Activated B cell treated with CpG ODN at 0.5 μM for 24 hours (primary cell): ENCODE measurements around the gene ACOX3. TPM values are rescaled to one million over a fixed set of nuclear protein-coding genes. Genes with fewer than 3 reads are reported as not detected.

Experiments
- ATAC-seq: fragments of 200-7000 bp; cut with Tn5 transposase; one replicate; pipeline ENCODE4 v1.10.0; 2021; ENCODE audit warnings: low read depth, mild to moderate bottlenecking, moderate library complexity
- CTCF ChIA-PET: fragments of 350-600 bp; sonication (Branson Sonifier 250); formaldehyde crosslinking; loops from one replicate; lab custom pipeline; 2021; ENCODE audit warnings: antibody characterized with exemption; lab: Charles Lee
- POLR2A ChIA-PET: fragments of 350-600 bp; sonication (Branson Sonifier 250); formaldehyde crosslinking; loops from one replicate; lab custom pipeline; 2021; ENCODE audit warnings: antibody characterized with exemption; lab: Charles Lee
- DNase-seq: peaks from one replicate; pipeline ENCODE4 v3.0.0; 2022
- H3K27ac Mint-ChIP-seq: one replicate; pipeline ENCODE4 v1.8.0; 2020; ENCODE audit warnings: mixed read lengths
- H3K27me3 Mint-ChIP-seq: one replicate; pipeline ENCODE4 v1.8.0; 2021; ENCODE audit warnings: mixed read lengths
- H3K36me3 Mint-ChIP-seq: one replicate; pipeline ENCODE4 v1.8.0; 2021; ENCODE audit warnings: low read depth, mixed read lengths
- H3K4me1 Mint-ChIP-seq: one replicate; pipeline ENCODE4 v1.8.0; 2021; ENCODE audit warnings: mixed read lengths
- H3K4me3 Mint-ChIP-seq: one replicate; pipeline ENCODE4 v1.8.0; 2020; ENCODE audit warnings: mild to moderate bottlenecking, mixed read lengths
- H3K9me3 Mint-ChIP-seq: one replicate; pipeline ENCODE4 v1.8.0; 2020; ENCODE audit warnings: mixed read lengths
- intact Hi-C: fragments of 100-400 bp; cut with micrococcal nuclease; formaldehyde crosslinking; loops from one replicate; pipeline ENCODE4 v1.15.1; 2024
- total RNA-seq: library from RNA; stranded (reverse); gene quantifications from 2 replicates; pipeline ENCODE4 v1.2.3, GENCODE V29; 2022
- TF ChIP-seq, protein P1 (sequence below): fragments of 200-600 bp; IDR thresholded peaks from one replicate; pipeline ENCODE4 v1.8.0; 2022; ENCODE audit warnings: antibody characterized with exemption, mild to moderate bottlenecking

The ACOX3 gene
- total RNA-seq, 1 donor from 2014 or later, result 20.6 TPM

DNA sequence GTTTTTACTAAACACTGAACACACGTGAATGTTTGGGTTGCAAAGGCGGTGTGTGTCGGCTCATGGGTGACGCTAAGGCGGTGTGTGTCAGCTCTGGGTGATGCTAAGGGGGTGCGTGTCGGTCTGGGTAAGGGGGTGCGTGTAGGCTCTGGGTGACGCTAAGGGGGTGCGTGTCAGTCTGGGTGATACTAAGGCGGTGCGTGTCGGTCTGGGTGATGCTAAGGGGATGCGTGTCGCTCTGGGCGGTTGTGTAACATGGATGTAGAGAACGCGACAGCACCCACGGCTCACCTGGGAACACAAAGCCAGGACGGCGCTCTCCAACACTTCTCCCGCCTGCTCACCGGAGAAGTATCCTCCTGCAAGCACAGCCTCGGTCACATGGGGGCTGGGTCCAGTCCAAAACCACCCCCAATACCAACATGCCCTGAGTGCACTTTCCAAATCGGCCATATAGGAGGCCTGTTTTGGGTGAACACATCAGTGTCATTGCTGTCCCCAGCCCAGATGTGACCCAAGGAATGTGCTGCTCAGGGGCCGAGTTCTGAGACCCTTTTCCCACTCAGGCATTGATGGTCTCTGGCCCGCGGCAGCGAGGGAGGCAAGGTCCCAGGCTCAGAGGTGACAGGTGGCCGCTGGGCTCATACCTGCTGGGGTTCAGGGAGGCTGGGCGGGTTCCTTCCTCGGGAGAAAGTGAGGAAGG is 67.1 kb downstream of the ACOX3 start:
- ATAC-seq (no peak), DNase-seq (no peak)
- Mint-ChIP-seq H3K27me3 (no peaks in the 10 kb centered on the region), H3K4me3 (no peak overlapping the region), H3K36me3 (peaks cover 8% of the 10 kb centered on the region), H3K27ac (no peak overlapping the region), H3K9me3 (no peaks in the 10 kb centered on the region), H3K4me1 (no peaks in the 10 kb centered on the region)
- ChIA-PET POLR2A (no interaction called here), CTCF (no interaction called here)
- intact Hi-C loops, result no loop called here
- TF ChIP-seq, protein P1, sequence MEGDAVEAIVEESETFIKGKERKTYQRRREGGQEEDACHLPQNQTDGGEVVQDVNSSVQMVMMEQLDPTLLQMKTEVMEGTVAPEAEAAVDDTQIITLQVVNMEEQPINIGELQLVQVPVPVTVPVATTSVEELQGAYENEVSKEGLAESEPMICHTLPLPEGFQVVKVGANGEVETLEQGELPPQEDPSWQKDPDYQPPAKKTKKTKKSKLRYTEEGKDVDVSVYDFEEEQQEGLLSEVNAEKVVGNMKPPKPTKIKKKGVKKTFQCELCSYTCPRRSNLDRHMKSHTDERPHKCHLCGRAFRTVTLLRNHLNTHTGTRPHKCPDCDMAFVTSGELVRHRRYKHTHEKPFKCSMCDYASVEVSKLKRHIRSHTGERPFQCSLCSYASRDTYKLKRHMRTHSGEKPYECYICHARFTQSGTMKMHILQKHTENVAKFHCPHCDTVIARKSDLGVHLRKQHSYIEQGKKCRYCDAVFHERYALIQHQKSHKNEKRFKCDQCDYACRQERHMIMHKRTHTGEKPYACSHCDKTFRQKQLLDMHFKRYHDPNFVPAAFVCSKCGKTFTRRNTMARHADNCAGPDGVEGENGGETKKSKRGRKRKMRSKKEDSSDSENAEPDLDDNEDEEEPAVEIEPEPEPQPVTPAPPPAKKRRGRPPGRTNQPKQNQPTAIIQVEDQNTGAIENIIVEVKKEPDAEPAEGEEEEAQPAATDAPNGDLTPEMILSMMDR, result no peak

DNA sequence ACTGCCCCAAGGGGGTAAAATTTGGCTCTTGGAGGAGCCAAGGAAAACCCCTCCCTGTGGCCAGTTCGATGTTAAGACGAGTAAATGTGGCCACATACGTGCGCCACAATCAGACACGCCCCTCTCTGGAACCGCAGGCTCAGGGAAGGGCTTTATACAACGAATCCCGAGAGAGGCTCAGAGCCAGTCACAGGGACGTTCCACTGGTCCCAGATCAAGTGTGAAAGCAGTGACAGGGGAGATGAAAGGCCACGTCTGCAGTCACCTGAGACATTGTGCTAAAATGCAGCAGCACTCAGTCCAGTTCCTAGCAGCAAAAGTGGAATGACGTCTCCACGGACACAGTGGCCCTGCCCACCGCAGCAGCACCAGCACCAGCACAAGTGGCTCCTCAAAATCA is 68.0 kb downstream of the ACOX3 start:
- no peak for ATAC-seq
- intact Hi-C loops, result no loop called here
- no peak overlapping the region for H3K4me3 Mint-ChIP-seq

DNA sequence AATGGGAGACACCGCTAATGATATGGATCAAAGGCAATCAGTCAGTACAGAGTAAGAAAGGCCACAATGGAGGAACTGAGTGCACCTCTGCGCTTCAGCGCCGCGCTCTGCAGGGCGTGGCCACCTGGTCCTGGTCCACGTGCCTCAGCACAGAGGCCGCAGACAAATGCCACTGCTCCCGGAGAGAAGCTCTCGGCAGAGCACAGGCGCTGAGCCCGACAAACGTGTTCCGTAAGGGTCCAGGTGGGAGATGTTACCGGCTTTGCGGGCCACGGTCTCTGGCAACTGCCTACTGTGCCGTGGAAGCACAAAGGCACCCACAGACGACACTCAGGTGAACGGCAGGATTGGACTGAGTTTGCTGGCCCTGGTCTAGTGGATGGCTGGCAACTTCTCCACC is 68.9 kb downstream of the ACOX3 start:
- no peak overlapping the region for H3K4me3 Mint-ChIP-seq
- no peak for ATAC-seq
- no peaks in the 10 kb centered on the region for H3K27me3 Mint-ChIP-seq
- ChIA-PET CTCF (no interaction called here), POLR2A (no interaction called here)
- peaks cover 9% of the 10 kb centered on the region for H3K36me3 Mint-ChIP-seq
- TF ChIP-seq, protein P1, result no peak
- no peaks in the 10 kb centered on the region for H3K9me3 Mint-ChIP-seq
- intact Hi-C loops, result no loop called here
- H3K27ac Mint-ChIP-seq, result no peak overlapping the region
- H3K4me1 Mint-ChIP-seq, result no peaks in the 10 kb centered on the region
- no peak for DNase-seq

More for the DNA sequence above, 68.0 kb downstream of the ACOX3 start:
- TF ChIP-seq, protein P1, result no peak
- CTCF ChIA-PET, result no interaction called here
- Mint-ChIP-seq H3K27me3 (no peaks in the 10 kb centered on the region), H3K27ac (no peak overlapping the region), H3K9me3 (no peaks in the 10 kb centered on the region), H3K4me1 (no peaks in the 10 kb centered on the region), H3K36me3 (peaks cover 7% of the 10 kb centered on the region)
- no peak for DNase-seq
- POLR2A ChIA-PET, result no interaction called here

DNA sequence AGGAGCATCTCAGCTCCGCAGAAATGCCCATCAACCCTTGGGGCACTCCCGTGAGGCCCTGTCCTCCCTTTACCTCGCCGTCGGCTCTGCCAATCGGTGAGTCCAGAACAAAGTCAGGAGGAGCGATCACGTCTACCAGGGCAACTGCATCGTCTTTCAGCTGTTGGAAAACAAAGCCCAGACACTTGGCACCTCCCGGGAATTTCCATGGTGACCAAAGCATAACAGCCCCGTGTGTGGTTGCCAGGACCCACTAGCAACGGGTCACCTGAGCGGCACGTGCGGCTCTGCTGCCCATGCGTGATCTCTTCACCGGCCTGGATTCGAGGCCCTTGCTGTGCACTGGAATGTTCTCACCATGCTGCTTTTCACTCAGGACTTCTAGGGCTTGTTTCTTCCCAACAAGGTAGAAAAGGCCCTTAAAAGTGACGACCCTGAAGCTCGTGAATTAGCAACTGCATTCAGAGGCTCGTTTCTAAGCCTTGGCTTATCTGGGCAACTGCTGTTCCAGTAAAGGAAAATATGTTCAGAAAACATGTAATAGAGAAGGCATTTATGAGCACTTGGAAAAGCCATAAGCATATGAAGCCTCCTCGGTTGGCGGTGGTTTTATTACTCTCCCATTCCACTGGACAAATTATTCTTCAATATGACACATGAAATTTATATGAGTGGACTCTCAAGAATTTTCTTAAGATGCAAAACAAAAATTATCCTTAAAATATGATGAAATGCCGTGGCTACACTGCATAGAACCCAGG is 69.5 kb downstream of the ACOX3 start:
- TF ChIP-seq, protein P1, result no peak
- Mint-ChIP-seq H3K36me3 (peaks cover 15% of the 10 kb centered on the region), H3K4me1 (no peaks in the 10 kb centered on the region), H3K4me3 (no peak overlapping the region), H3K9me3 (no peaks in the 10 kb centered on the region), H3K27me3 (no peaks in the 10 kb centered on the region), H3K27ac (no peak overlapping the region)
- CTCF ChIA-PET, result no interaction called here
- intact Hi-C loops, result no loop called here
- POLR2A ChIA-PET, result no interaction called here
- DNase-seq (no peak), ATAC-seq (no peak)

DNA sequence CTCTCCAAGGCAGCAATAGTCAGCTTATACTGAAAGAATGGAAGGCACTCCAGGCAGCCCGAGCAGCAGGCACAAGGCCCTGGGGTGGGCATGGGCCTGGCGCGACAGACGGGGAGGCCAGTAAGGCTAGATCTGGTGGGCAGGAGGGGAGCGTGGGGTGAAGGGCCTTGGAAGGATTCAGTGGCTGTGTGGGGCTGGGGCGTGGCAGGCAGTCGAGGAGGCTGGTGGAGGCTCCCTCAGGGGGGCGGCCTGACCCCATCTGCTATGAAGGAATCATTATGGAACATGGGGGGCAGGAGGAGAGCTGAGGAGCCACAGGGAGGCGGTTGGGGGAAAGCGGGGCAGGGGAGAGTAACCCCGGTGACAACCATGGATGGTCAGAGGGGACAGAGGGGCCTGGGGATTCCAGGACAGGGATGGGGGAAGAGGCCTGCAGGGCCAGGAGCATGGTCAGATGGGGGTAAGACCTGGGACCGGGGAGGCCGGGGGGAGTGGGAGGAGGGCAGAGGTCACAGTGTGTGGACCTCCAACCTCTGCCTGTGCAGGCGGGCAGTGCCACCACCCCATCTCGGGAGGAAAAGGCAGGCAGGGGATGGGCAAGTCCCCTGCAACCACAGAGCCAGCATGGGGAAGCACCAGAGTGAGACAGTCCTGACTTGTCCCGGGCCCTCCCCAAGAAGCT is 70.3 kb downstream of the ACOX3 start:
- DNase-seq, result no peak
- H3K4me1 Mint-ChIP-seq, result no peaks in the 10 kb centered on the region
- intact Hi-C loops, result no loop called here
- TF ChIP-seq, protein P1, result no peak
- H3K4me3 Mint-ChIP-seq, result no peak overlapping the region
- ChIA-PET CTCF (no interaction called here), POLR2A (no interaction called here)
- no peaks in the 10 kb centered on the region for H3K9me3 Mint-ChIP-seq
- no peak for ATAC-seq
- peaks cover 22% of the 10 kb centered on the region for H3K36me3 Mint-ChIP-seq
- H3K27me3 Mint-ChIP-seq, result no peaks in the 10 kb centered on the region
- no peak overlapping the region for H3K27ac Mint-ChIP-seq
